Neural cell (in vitro differentiated cells): Measurements from ENCODE around the gene MRGPRD.

Experiments used
- CTCF ChIP-seq: fragments of 450-650 bp; IDR thresholded peaks from 2 replicates; pipeline ENCODE4 v1.5.1; 2014; ENCODE audit warnings: antibody characterized with exemption, mild to moderate bottlenecking, moderate library complexity; ENCODE audit not compliant: poor library complexity, severe bottlenecking
- EP300 ChIP-seq: fragments of 450-650 bp; conservative IDR thresholded peaks from 2 replicates; pipeline ENCODE4 v1.6.1; 2014; ENCODE audit warnings: antibody characterized with exemption, mild to moderate bottlenecking, moderate library complexity; ENCODE audit not compliant: poor library complexity, severe bottlenecking
- EZH2 ChIP-seq: fragments of 200-600, 300-800 bp; shearing (Covaris generic), sonication (generic); IDR thresholded peaks from 2 replicates; pipeline ENCODE4 v1.6.1; 2014; ENCODE audit warnings: antibody characterized with exemption, low read length, borderline replicate concordance, mild to moderate bottlenecking; ENCODE audit not compliant: insufficient read depth, poor library complexity, severe bottlenecking
- RAD21 ChIP-seq: fragments of 450-650 bp; conservative IDR thresholded peaks from 2 replicates; pipeline ENCODE4 v1.6.1; 2014; ENCODE audit warnings: antibody characterized with exemption, mild to moderate bottlenecking, moderate library complexity
- REST ChIP-seq: IDR thresholded peaks from 2 replicates; pipeline ENCODE4 v1.6.1; 2012; ENCODE audit warnings: borderline replicate concordance
- SMC3 ChIP-seq: fragments of 450-650 bp; conservative IDR thresholded peaks from 2 replicates; pipeline ENCODE4 v1.6.1; 2014; ENCODE audit warnings: antibody characterized with exemption, mild to moderate bottlenecking, moderate library complexity; ENCODE audit not compliant: poor library complexity
- TAF1 ChIP-seq: IDR thresholded peaks from 2 replicates; pipeline ENCODE4 v1.6.1; 2012; ENCODE audit warnings: low read depth

- TF ChIP-seq TAF1 = no peak
- TF ChIP-seq CTCF = no peak
- no peak for TF ChIP-seq REST
- TF ChIP-seq RAD21 = no peak
- TF ChIP-seq SMC3 = no peak
- TF ChIP-seq EZH2 = no peak
- no peak for TF ChIP-seq EP300
Observed at GRCh38 chr11:68980776-68981065, at the start of gene MRGPRD.
